Measurements from ENCODE around the gene PRKAR1A.

The PRKAR1A gene

DNA sequence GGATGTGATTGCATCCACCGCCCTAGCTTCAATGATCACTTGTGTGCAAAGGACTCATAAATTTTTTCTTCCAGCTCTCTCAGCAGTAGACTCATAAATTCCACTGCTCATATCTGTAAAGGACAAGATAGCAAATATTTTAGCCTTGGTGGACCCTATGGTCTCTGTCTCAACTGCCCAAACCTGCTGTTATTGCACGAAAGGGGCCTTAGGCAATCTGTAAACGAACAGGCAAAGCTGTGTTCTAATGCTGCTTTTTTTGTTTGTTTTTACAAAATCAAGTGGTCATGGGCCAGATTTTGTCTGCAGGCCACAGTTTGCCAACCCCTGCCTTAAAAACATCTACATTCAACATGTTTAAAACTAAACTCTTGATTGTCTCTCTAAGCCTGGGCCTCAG lies 54.8 kb downstream of the PRKAR1A start:
- H3K27ac ChIP-seq (ENCODE audit: low read length): no peak overlapping the region
- no peak overlapping the region for H2AFZ ChIP-seq (ENCODE audit: low read length)
- H3K79me2 ChIP-seq (ENCODE audit: low read length): no peaks in the 10 kb centered on the region
- H4K20me1 ChIP-seq (ENCODE audit: insufficient read depth, low read length): no peaks in the 10 kb centered on the region
- no peaks in the 10 kb centered on the region for H3K27me3 ChIP-seq (replicated peaks; ENCODE audit: insufficient read depth, low read length)
- H3K4me3 ChIP-seq (ENCODE audit: low read length): no peak overlapping the region
- H3F3A ChIP-seq (ENCODE audit: insufficient read depth, low read length): no peaks in the 10 kb centered on the region
- DNase-seq: no peak
- no peaks in the 10 kb centered on the region for H3K9me2 ChIP-seq (replicated peaks; ENCODE audit: insufficient read depth, low read length)
- no peaks in the 10 kb centered on the region for H3K36me3 ChIP-seq (replicated peaks; ENCODE audit: insufficient read depth, low read length)
- TF ChIP-seq EZH2phosphoT487 (IDR thresholded peaks at IDR 0.05; ENCODE audit: low read length) (no peak), EZH2 (optimal IDR thresholded peaks at IDR 0.05; ENCODE audit: low read depth, low read length) (no peak)
- TF ChIP-seq, protein P1, sequence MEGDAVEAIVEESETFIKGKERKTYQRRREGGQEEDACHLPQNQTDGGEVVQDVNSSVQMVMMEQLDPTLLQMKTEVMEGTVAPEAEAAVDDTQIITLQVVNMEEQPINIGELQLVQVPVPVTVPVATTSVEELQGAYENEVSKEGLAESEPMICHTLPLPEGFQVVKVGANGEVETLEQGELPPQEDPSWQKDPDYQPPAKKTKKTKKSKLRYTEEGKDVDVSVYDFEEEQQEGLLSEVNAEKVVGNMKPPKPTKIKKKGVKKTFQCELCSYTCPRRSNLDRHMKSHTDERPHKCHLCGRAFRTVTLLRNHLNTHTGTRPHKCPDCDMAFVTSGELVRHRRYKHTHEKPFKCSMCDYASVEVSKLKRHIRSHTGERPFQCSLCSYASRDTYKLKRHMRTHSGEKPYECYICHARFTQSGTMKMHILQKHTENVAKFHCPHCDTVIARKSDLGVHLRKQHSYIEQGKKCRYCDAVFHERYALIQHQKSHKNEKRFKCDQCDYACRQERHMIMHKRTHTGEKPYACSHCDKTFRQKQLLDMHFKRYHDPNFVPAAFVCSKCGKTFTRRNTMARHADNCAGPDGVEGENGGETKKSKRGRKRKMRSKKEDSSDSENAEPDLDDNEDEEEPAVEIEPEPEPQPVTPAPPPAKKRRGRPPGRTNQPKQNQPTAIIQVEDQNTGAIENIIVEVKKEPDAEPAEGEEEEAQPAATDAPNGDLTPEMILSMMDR (IDR thresholded peaks at IDR 0.05; ENCODE audit: low read length): no peak
- no peaks in the 10 kb centered on the region for H3K4me1 ChIP-seq (ENCODE audit: low read length)
- no peak overlapping the region for H3K4me2 ChIP-seq (ENCODE audit: low read depth, low read length)
- H3K9ac ChIP-seq (ENCODE audit: low read length): no peak overlapping the region
- no peaks in the 10 kb centered on the region for H3K9me3 ChIP-seq (replicated peaks; ENCODE audit: insufficient read depth, low read length)

DNA sequence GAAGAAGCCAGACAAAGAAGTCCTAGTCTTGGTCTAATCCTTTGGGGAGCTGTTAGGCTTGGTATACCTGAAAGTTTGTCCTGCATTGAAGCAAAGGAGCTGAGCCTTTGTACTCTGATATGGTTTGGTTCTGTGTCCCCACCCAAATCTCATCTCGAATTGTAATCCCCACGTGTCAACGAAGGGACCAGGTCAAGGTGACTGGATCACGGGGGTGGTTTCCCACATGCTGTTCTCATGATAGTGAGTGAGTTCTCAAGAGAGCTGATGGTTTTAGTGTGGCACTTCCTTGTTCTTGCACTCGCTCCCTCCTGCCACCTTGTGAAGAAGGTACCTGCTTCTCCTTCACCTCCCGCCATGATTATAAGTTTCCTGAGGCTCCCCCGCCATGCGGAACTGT lies 55.4 kb downstream of the PRKAR1A start:
- Histone ChIP-seq H3K4me2 (ENCODE audit: low read depth, low read length) (no peak overlapping the region), H3K4me3 (ENCODE audit: low read length) (no peak overlapping the region), H3F3A (ENCODE audit: insufficient read depth, low read length) (no peaks in the 10 kb centered on the region), H3K9me3 (replicated peaks; ENCODE audit: insufficient read depth, low read length) (no peaks in the 10 kb centered on the region), H3K9me2 (replicated peaks; ENCODE audit: insufficient read depth, low read length) (no peaks in the 10 kb centered on the region), H4K20me1 (ENCODE audit: insufficient read depth, low read length) (no peaks in the 10 kb centered on the region), H3K9ac (ENCODE audit: low read length) (no peak overlapping the region), H3K27me3 (replicated peaks; ENCODE audit: insufficient read depth, low read length) (no peaks in the 10 kb centered on the region), H2AFZ (ENCODE audit: low read length) (no peak overlapping the region), H3K27ac (ENCODE audit: low read length) (no peak overlapping the region), H3K36me3 (replicated peaks; ENCODE audit: insufficient read depth, low read length) (no peaks in the 10 kb centered on the region), H3K79me2 (ENCODE audit: low read length) (no peaks in the 10 kb centered on the region), H3K4me1 (ENCODE audit: low read length) (no peaks in the 10 kb centered on the region)
- no peak for DNase-seq
- TF ChIP-seq EZH2 (optimal IDR thresholded peaks at IDR 0.05; ENCODE audit: low read depth, low read length) (no peak), EZH2phosphoT487 (IDR thresholded peaks at IDR 0.05; ENCODE audit: low read length) (no peak)
- TF ChIP-seq, protein P1 (IDR thresholded peaks at IDR 0.05; ENCODE audit: low read length): no peak

DNA sequence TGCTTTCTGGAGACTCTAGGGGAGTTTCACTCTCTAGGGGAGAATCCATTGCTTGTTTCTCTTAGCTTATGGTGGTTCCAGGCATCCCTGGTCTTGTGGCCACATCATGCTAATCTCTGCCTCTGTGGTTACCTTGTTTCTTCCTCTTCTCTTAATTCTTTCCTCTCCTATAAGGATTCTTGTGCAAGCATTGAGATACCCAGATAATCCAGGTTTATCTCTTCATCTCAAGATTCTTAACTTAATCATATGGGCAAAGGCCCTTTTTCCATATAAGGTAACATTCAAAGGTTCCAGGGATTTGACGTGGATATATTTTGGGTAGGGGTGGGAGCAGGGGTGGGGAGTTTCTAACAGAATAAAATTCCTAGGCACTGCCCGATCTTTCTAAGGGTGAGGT lies 56.4 kb downstream of the PRKAR1A start:
- Histone ChIP-seq H3K79me2 (ENCODE audit: low read length) (no peaks in the 10 kb centered on the region), H3K36me3 (replicated peaks; ENCODE audit: insufficient read depth, low read length) (no peaks in the 10 kb centered on the region), H3K27ac (ENCODE audit: low read length) (no peak overlapping the region), H3K9me3 (replicated peaks; ENCODE audit: insufficient read depth, low read length) (no peaks in the 10 kb centered on the region), H3K4me3 (ENCODE audit: low read length) (no peak overlapping the region), H3K9me2 (replicated peaks; ENCODE audit: insufficient read depth, low read length) (no peaks in the 10 kb centered on the region), H3K4me1 (ENCODE audit: low read length) (no peaks in the 10 kb centered on the region), H3K9ac (ENCODE audit: low read length) (no peak overlapping the region), H3K27me3 (replicated peaks; ENCODE audit: insufficient read depth, low read length) (no peaks in the 10 kb centered on the region), H3K4me2 (ENCODE audit: low read depth, low read length) (no peak overlapping the region), H2AFZ (ENCODE audit: low read length) (no peak overlapping the region), H4K20me1 (ENCODE audit: insufficient read depth, low read length) (no peaks in the 10 kb centered on the region), H3F3A (ENCODE audit: insufficient read depth, low read length) (no peaks in the 10 kb centered on the region)
- no peak for DNase-seq
- TF ChIP-seq, protein P1 (IDR thresholded peaks at IDR 0.05; ENCODE audit: low read length): no peak

Data from MM.1S (cell line).